OCI-LY3 (cell line): ENCODE data around the gene COG5.
"Not testable (repeated sequence)": the region's sequence is repeated elsewhere in the genome, so short reads cannot be mapped to it uniquely, and the experiment has no call there.

Experiments used
- H2AFZ ChIP-seq: fragments of 200-600, 300-600 bp; shearing (Covaris generic); 2 replicates; pipeline ENCODE4 v1.6.0; 2014; ENCODE audit warnings: antibody characterized with exemption, low read depth, low read length
- H3K27ac ChIP-seq: fragments of 200-600, 300-600 bp; sonication (generic); 2 replicates; pipeline ENCODE4 v1.5.1; 2014; ENCODE audit warnings: mild to moderate bottlenecking, low read length, moderate library complexity, mixed read lengths
- H3K27me3 ChIP-seq: fragments of 200-600, 300-600 bp; sonication (generic); 2 replicates; pipeline ENCODE4 v1.6.1; 2014; ENCODE audit warnings: low read depth, low read length, mixed read lengths
- H3K36me3 ChIP-seq: fragments of 200-600, 300-600 bp; sonication (generic); replicated peaks from 2 replicates; pipeline ENCODE3; 2014; ENCODE audit warnings: low read depth, low read length, mixed read lengths
- H3K4me1 ChIP-seq: fragments of 300-600, 200-600 bp; sonication (generic); 2 replicates; pipeline ENCODE4 v1.6.1; 2014; ENCODE audit warnings: low read length, mixed read lengths
- H3K4me2 ChIP-seq: fragments of 200-600, 300-600 bp; sonication (generic); 2 replicates; pipeline ENCODE4 v1.6.1; 2014; ENCODE audit warnings: low read length, mixed read lengths
- H3K4me3 ChIP-seq: fragments of 300-600, 200-600 bp; sonication (generic); 2 replicates; pipeline ENCODE4 v1.5.1; 2014; ENCODE audit warnings: antibody characterized with exemption, mild to moderate bottlenecking, low read length, moderate library complexity
- H3K79me2 ChIP-seq: fragments of 300-600, 200-600 bp; shearing (Covaris generic); 2 replicates; pipeline ENCODE4 v1.6.1; 2014; ENCODE audit warnings: mild to moderate bottlenecking, low read length, mixed read lengths
- H3K9ac ChIP-seq: fragments of 300-600, 200-600 bp; shearing (Covaris generic); 2 replicates; pipeline ENCODE4 v1.6.0; 2014; ENCODE audit warnings: mild to moderate bottlenecking, low read length, moderate library complexity
- H3K9me3 ChIP-seq: fragments of 200-600, 300-600 bp; shearing (Covaris generic); 2 replicates; pipeline ENCODE4 v1.6.1; 2014; ENCODE audit warnings: low read length, mixed read lengths; ENCODE audit not compliant: insufficient read depth
- H4K20me1 ChIP-seq: fragments of 200-600, 300-600 bp; sonication (generic); 2 replicates; pipeline ENCODE4 v1.6.1; 2016; ENCODE audit warnings: low read length, mixed read lengths; ENCODE audit not compliant: insufficient read depth
- CTCF ChIP-seq: fragments of 200-600, 300-600 bp; sonication (generic); IDR thresholded peaks from 2 replicates; pipeline ENCODE4 v1.5.1; 2014; ENCODE audit warnings: antibody characterized with exemption, low read length, low read depth
- EZH2phosphoT487 ChIP-seq: fragments of 200-600 bp; shearing (Covaris generic); IDR thresholded peaks from 2 replicates; pipeline ENCODE4 v1.6.1; 2018; ENCODE audit warnings: antibody characterized with exemption, mixed run types, low read depth

COG5 gene

GRCh38 chr7:107230334-107230733 is 333.4 kb downstream of the COG5 start:
- no peak overlapping the region for H3K4me3 ChIP-seq
- H3K9me3 ChIP-seq, result no peaks in the 10 kb centered on the region
- H2AFZ ChIP-seq, result no peak overlapping the region
- H3K36me3 ChIP-seq, result no peaks in the 10 kb centered on the region
- H4K20me1 ChIP-seq, result no peaks in the 10 kb centered on the region
- no peak for TF ChIP-seq EZH2phosphoT487
- no peak for TF ChIP-seq CTCF
- no peaks in the 10 kb centered on the region for H3K27me3 ChIP-seq
- no peak overlapping the region for H3K4me2 ChIP-seq
- no peak overlapping the region for H3K9ac ChIP-seq
- no peaks in the 10 kb centered on the region for H3K79me2 ChIP-seq
- no peak overlapping the region for H3K27ac ChIP-seq
- peaks cover 13% of the 10 kb centered on the region for H3K4me1 ChIP-seq

- no peak overlapping the region for H3K9ac ChIP-seq
- TF ChIP-seq EZH2phosphoT487, result no peak
- no peak for TF ChIP-seq CTCF
- no peaks in the 10 kb centered on the region for H4K20me1 ChIP-seq
- H3K27me3 ChIP-seq, result no peaks in the 10 kb centered on the region
- H3K79me2 ChIP-seq, result no peaks in the 10 kb centered on the region
- H3K27ac ChIP-seq, result no peak overlapping the region
- no peak overlapping the region for H3K4me2 ChIP-seq
- no peak overlapping the region for H3K4me3 ChIP-seq
- no peaks in the 10 kb centered on the region for H3K9me3 ChIP-seq
- H3K4me1 ChIP-seq, result peaks cover 12% of the 10 kb centered on the region
- no peak overlapping the region for H2AFZ ChIP-seq
- no peaks in the 10 kb centered on the region for H3K36me3 ChIP-seq
Measured at GRCh38 chr7:107228291-107228690, 335.4 kb downstream of the COG5 start.

GRCh38 chr7:107224374-107225223 is 339.1 kb downstream of the COG5 start:
- Histone ChIP-seq H2AFZ (no peak overlapping the region), H4K20me1 (no peaks in the 10 kb centered on the region), H3K36me3 (no peaks in the 10 kb centered on the region), H3K4me1 (no peaks in the 10 kb centered on the region), H3K27ac (no peak overlapping the region), H3K4me2 (no peak overlapping the region), H3K27me3 (no peaks in the 10 kb centered on the region), H3K79me2 (no peaks in the 10 kb centered on the region), H3K9me3 (no peaks in the 10 kb centered on the region), H3K4me3 (no peak overlapping the region), H3K9ac (no peak overlapping the region)
- TF ChIP-seq EZH2phosphoT487, result no peak
- TF ChIP-seq CTCF, result no peak

GRCh38 chr7:107220806-107221205 is 342.9 kb downstream of the COG5 start:
- not testable (repeated sequence) for H3K4me1 ChIP-seq, H3K79me2 ChIP-seq, H3K9me3 ChIP-seq, H3K36me3 ChIP-seq, H3K9ac ChIP-seq, H3K4me3 ChIP-seq, H3K27me3 ChIP-seq, H3K4me2 ChIP-seq, H4K20me1 ChIP-seq, H3K27ac ChIP-seq, H2AFZ ChIP-seq
